Right renal pelvis (tissue), 4 donors: Measurements from ENCODE around the gene SDHD. TPM values are rescaled to one million over a fixed set of nuclear protein-coding genes. Genes with fewer than 3 reads are reported as not detected.

ENCODE experiments used
- DNase-seq, 4 donors: peaks; one replicate each; pipeline ENCODE4 v3.0.0-alpha.2; 2013; ENCODE audit warnings: low read depth in 4 of 4, low spot score in 3 of 4, missing footprints in 1 of 4
- polyA plus RNA-seq, 4 donors: library from polyadenylated mRNA; unstranded; fragments of 120-200 nt; gene quantifications; one replicate each; pipeline ENCODE4 v1.2.1, GENCODE V29; 2013; ENCODE audit not compliant: insufficient read length in 4 of 4

Gene SDHD
- polyA plus RNA-seq, 4 donors, result 200 to 228 (median 215) TPM

GRCh38 chr11:112097734-112098528 is 11.3 kb downstream of the SDHD start:
- DNase-seq, result no peak

DNA sequence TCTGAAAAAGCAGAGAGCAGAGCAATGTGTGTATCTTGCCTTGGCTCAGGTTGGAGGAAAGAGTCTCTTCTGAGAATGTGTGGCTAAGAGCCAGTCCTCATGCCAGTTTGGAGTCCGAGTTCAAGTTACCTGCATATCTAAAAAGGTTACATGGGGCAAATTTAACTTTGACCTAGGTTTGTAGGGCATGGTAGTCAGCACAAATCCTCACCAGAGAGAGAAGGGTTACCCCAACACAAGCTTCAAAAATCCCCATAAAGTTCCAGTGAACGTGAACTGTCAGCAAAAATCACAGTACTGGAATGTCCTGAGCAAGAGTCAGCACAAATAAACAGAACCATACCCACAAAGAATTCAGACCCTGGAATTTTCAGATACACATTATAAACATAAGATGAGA is 13.8 kb downstream of the SDHD start:
- DNase-seq, result no peak

- DNase-seq, result no peak
Observed at GRCh38 chr11:112103446-112103845, 16.8 kb downstream of the SDHD start.

- no peak for DNase-seq
Observed at GRCh38 chr11:112106070-112106469, 19.4 kb downstream of the SDHD start.

GRCh38 chr11:112113539-112114457 is 27.1 kb downstream of the SDHD start:
- DNase-seq, result peak in 3 of 4 donors; percentile 12 to 38 (median 23)

DNA sequence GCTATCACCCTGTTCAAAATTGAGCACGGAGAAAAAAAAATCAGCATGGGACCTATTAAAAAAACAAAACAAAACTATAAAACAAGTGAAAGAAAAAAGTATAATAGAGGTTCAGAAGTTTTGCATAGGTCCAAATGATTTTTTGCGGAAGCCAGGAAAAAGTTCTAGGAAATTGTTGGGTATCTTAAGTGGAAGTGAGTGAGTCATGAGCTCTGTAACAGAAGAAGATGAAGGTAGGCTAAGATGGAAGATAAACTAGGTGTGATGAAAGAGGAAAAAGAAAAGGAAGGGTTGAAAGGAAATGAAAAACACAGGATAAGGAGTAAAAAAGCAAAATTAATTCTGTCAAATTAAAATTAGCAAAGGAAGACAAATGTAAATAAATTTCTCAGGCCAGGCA is 27.8 kb downstream of the SDHD start:
- no peak for DNase-seq

DNA sequence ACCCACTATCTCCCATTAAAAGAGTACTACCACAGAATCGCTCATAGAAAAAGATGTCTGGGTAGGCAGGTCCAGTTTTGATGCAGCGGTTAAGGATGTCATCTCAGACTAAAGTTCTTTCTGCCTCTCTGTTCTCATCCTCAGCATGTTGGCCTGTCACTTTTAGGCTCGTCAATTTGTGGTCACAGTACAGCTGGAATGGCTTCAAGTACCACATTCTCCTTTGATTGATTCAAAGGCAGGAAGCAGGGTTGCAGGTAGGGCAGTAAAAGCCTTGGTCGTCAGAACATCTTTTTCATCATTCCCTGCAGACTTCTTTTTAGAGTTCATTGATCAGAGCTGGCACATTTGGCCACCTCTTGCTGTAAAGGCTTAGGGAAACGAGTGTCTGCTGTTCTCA is 28.7 kb downstream of the SDHD start:
- DNase-seq, result no peak

DNA sequence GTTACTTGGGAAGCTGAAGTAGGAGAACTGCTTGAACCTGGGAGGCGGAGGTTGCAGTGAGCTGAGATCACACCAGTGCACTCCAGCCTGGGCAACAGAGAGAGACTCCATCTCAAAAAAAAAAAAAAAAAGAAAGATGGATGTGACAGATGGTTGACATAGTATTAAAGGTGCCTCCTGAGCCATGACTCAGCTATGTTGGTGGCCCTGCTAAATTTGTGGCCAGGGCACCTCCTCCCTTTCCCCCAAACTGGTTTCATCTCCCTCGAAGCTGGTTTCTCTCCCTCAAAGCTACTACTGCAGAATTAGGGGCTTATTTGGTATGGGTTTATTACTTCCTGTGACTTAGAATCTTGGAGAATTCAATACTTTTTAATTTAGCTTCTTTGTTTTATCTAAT is 31.5 kb downstream of the SDHD start:
- no peak for DNase-seq

GRCh38 chr11:112121981-112122615 is 35.4 kb downstream of the SDHD start:
- DNase-seq, result no peak

GRCh38 chr11:112123129-112123528 is 36.5 kb downstream of the SDHD start:
- DNase-seq, result no peak

DNA sequence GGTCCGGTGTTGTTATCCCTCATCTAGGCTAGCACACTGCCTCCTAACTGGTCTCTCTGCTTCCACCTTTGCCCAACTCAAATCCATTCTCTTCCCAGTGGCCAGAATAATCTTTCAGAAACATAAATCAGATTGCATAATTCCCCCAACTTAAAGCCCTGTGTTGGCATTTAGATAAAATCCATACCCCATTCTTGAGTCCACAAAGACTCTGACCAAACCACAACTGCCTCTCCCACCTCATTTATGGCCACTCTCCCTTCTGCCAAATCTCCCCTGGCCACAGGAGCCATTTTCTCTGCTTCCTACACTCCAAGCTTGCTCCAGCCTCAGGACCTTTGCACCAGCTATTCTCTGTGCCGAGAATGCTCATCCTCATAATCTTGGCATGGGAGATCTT is 40.4 kb downstream of the SDHD start:
- no peak for DNase-seq

DNA sequence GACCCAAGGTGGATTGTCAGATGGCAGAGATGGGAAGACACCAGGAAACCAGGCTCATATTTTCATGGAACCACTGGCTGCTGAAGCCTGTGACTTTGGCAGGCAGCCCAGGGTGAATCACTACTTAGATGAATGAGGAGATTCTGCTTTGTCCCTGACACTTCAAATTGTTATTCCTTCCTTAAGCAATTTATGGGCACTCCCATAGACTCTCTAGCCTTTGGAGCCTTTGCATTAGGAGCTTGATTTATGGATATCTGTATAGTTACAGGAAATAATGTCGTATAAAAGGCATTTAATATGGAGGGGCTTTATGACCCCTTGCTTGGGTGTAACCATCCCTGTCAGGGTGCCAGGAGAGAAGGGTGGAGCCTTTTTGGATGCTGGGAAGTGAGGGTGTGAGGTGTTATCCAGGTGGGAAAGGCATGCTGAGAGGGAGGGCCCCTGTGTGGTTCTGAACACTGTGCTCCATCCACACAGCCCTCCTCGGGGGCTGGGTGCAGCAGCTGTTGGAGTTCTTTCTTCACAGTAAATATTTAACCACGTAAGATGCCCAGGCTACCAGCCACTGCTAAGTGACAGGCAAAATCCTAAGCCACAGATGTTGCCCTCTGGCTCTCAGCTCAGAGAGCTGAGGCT is 41.9 kb downstream of the SDHD start:
- peak in 1 of 4 donors; percentile 7 for DNase-seq

DNA sequence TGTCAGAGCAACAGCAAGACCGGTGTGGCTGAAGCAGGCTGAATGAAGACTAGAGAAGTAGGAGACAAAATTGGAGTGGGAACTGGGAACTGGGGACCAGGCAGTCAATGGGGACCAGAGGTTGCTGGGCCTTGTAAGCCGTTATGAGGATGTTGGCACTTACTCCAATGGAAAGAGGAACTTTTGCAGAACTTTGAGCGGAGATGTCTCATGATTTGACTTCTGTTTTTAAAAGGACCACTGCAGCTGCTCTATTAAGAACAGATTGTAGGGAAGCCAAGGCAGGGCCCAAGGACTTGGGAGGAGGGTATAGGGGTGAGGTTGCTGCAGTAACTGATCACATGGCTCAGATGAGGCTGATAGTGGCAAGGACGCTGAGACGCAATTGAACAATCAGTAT is 43.0 kb downstream of the SDHD start:
- no peak for DNase-seq

- no peak for DNase-seq
Observed at GRCh38 chr11:112132737-112133136, 46.1 kb downstream of the SDHD start.

DNA sequence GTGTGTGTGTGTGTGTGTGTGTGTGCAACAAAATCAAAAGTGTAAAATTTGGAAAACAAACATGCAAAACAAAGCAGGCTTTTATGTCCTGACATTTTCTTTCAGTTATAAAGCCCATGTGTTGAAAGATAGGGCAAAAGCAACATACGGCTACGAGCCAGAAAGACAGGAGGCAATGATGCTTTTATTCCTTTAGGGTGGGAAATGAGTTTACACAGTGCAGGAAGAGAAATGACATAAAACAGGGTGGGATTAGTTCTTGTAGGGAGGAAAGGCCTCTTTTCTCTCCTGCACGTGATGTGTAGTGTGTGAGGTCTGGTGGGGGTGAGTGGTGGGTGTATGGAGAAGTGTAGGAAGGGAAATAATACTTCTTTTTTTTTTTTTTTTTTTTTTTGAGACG is 47.8 kb downstream of the SDHD start:
- DNase-seq, result no peak

GRCh38 chr11:112143597-112143996 is 56.9 kb downstream of the SDHD start:
- DNase-seq, result no peak

Other genes starting within 250 kb of the SDHD start
- gene ALG9, start 215.3 kb upstream of the SDHD start, polyA plus RNA-seq, result 10 to 100 TPM; 40.3 to 50.2 (median 46.2) TPM
- 1 to 10 TPM; 5.4 to 6.9 (median 6.2) TPM for gene FDXACB1, start 207.7 kb upstream of the SDHD start, polyA plus RNA-seq
- 10 to 100 TPM; 45.5 to 55.0 (median 49.5) TPM for gene CFAP68, start 207.3 kb upstream of the SDHD start, polyA plus RNA-seq
- gene CRYAB, start 175.1 kb upstream of the SDHD start, polyA plus RNA-seq, result 10 to 100 TPM; 49.9 to 71.0 (median 58.3) TPM
- 1 to 10 TPM; 1.1 to 2.7 (median 2.1) TPM for gene HSPB2, start 174.1 kb upstream of the SDHD start, polyA plus RNA-seq
- gene C11orf52, start 168.0 kb upstream of the SDHD start, polyA plus RNA-seq, result 10 to 100 TPM; 11.0 to 12.8 (median 12.0) TPM
- gene DIXDC1, start 149.5 kb upstream of the SDHD start, polyA plus RNA-seq, result 10 to 100 TPM; 17.6 to 21.4 (median 19.3) TPM
- 10 to 100 TPM; 47.1 to 60.2 (median 57.4) TPM for gene DLAT, start 61.5 kb upstream of the SDHD start, polyA plus RNA-seq
- gene PIH1D2, start 12.9 kb upstream of the SDHD start, polyA plus RNA-seq, result 10 to 100 TPM in 2 of 4 donors, 1 to 10 TPM in 2; 8.6 to 12.5 (median 9.8) TPM
- 10 to 100 TPM; 43.8 to 56.5 (median 50.4) TPM for gene NKAPD1, start 12.6 kb upstream of the SDHD start, polyA plus RNA-seq
- 10 to 100 TPM; 71.6 to 79.1 (median 74.8) TPM for gene TIMM8B, start 117 bp upstream of the SDHD start, polyA plus RNA-seq
- 10 to 100 TPM in 1 of 4 donors, 1 to 10 TPM in 3; 6.3 to 11.2 (median 8.8) TPM for gene IL18, start 77.2 kb downstream of the SDHD start, polyA plus RNA-seq
- gene TEX12, start 80.5 kb downstream of the SDHD start, polyA plus RNA-seq, result under 1 TPM in 2 of 4 donors, not detected in 2; 0.17 to 0.28 TPM
- 1 to 10 TPM; 3.1 to 4.3 (median 3.8) TPM for gene BCO2, start 88.6 kb downstream of the SDHD start, polyA plus RNA-seq
- gene PTS, start 139.6 kb downstream of the SDHD start, polyA plus RNA-seq, result 10 to 100 TPM; 45.9 to 58.4 (median 54.8) TPM
- under 1 TPM in 1 of 4 donors, not detected in 3; 0.04 TPM for gene PLET1, start 174.0 kb downstream of the SDHD start, polyA plus RNA-seq